Measurements from ENCODE around the gene FAM13A. TPM values are rescaled to one million over a fixed set of nuclear protein-coding genes. Genes with fewer than 3 reads are reported as not detected.

Gene FAM13A
- total RNA-seq, 2 experiments from 2014 or later, result 10.5 TPM

DNA sequence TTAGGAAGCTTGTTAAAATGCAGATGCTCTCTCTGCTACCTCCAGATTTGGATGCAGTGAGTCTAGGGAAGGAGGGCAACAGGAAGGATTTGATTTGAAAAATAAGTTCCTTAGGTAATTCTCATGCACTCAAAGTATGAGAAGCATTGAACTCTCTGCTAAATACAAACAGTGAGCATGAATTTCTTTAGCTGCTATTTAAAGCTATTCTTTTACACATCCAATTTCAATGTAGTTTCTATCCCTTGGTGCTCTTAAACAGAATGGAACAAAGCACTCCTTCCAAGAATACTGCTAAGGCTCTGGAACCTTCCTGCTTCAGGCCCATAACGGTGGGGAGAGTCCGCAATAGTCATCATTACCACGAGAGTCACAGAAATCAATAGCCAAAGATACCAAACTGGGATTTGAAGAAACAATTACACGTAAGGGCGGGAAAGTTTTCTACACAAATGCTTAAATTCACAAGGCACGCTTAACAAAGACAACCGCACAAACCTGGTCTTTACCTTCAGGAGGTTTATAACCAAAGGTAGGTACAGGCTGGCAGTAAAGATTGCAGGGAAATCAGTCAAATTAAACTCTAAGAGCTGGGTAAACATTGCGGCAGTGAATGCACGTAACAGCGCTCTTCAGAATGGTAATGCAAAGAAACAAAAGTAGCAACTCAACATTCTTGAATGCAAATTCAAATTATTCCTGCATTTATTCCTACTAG is 236.1 kb downstream of the FAM13A start:
- POLR2A ChIA-PET, result no interaction called here
- Mint-ChIP-seq H3K4me3 (peak overlapping the region; percentile 79), H3K9me3 (no peaks in the 10 kb centered on the region), H3K4me1 (peaks cover 28% of the 10 kb centered on the region), H3K36me3 (peaks cover 2% of the 10 kb centered on the region), H3K27me3 (no peaks in the 10 kb centered on the region), H3K27ac (no peak overlapping the region)
- ATAC-seq (ENCODE audit: low read depth), result no peak
- no peak for DNase-seq

DNA sequence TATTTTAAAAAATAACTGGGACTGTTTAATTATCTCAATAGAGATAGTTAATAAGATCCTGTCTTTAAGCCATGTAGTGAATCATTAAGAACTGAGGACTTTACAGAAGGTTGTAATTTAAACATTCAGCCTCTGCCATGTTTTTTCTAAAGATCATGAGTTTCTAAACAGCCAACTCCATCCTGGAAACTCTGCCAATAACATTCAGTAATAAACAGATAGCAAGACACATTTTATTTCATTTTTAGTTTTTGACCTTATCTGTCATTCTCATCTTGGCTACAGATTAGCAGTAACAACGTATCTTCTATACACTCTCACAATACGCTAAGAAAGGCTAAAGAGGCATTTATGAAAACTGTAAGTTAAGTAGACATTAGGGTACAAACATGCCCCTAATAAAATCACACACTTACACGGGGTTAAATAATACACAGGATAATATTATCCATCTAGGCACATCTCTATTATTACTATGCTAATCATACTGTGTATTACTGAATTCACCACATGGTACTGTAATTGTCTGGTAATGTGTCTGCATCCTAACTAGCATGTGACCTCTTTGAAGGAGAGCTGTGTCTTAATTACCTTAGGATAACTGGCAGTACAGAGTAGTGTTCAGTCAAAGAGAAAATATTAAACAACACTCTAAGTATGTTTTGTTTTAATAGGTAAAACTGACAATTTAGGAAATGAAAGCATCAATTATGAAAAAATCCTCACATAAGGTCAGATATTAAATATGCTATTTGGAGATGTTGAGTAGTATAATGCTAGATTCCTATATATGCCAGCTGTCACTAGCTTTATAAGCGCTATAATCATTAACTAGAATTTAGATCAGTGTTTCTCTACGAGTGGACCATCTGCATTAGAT is 236.9 kb downstream of the FAM13A start:
- H3K27me3 Mint-ChIP-seq, result peaks cover 4% of the 10 kb centered on the region
- POLR2A ChIA-PET, result no interaction called here

DNA sequence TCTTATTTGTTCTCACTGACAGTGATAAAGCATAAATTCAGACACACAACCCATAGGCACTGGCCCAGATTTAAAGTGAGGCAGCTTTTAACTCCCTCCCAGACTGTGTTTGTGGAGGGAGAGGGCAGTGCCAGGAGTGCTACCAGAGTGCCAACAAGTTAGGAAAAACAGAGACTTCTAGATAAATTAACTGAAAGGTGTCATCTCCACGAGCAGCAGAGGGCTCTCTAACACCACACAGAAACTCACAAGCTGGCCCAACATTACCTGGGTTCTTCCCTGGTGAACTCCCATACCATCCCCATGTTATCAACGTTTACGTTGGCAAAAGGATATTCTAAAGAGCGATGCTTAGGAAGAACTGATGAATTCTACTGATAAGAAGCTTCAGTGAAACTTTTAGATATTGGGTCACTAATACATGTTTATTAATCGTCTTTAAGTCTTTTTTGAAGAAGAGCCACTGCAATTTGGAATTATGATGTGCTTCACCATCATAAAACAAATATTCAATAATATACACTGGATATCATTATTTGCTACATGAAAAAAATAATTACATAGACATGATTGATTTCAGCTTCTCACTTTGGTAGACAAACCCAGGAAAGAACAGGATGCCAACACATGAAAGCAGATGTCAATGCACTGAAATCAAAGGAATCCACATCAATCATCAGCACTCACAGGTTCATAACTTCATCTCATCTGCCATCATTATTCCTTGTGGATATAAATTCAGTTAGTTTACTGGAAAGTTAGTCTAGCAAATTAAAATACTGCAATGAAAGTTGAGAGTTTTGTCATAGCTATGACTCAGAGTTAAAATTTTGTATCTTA is 238.1 kb downstream of the FAM13A start:
- Mint-ChIP-seq H3K36me3 (peaks cover 2% of the 10 kb centered on the region), H3K27me3 (peaks cover 8% of the 10 kb centered on the region), H3K9me3 (no peaks in the 10 kb centered on the region), H3K4me3 (no peak overlapping the region), H3K4me1 (peaks cover 28% of the 10 kb centered on the region), H3K27ac (no peak overlapping the region)
- ATAC-seq (ENCODE audit: low read depth) (no peak), DNase-seq (no peak)
- POLR2A ChIA-PET, result no interaction called here

More for the DNA sequence above, 236.9 kb downstream of the FAM13A start:
- Mint-ChIP-seq H3K9me3 (no peaks in the 10 kb centered on the region), H3K36me3 (peaks cover 2% of the 10 kb centered on the region), H3K4me1 (peaks cover 28% of the 10 kb centered on the region), H3K27ac (no peak overlapping the region), H3K4me3 (peak overlapping the region; percentile 79)
- ATAC-seq (ENCODE audit: low read depth) (no peak), DNase-seq (no peak)

DNA sequence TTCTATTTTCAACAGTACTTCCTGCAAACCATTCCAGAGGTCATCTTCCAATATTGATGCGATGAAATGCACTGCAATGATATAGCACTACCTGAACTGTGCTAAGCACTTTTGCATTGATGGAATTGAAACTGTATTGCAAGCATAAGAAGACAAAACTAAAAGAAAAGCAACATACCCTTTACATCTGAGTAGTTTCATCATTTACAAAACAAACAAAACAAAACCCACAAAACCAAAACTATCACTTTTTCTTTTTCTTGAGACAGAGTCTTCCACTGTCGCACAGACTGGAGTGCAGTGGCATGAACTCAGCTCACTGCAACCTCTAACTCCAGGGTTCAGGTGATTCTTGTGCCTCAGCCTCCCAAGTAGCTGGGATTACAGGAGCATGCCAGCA is 239.2 kb downstream of the FAM13A start:
- H3K27me3 Mint-ChIP-seq, result peaks cover 12% of the 10 kb centered on the region
- no peak overlapping the region for H3K27ac Mint-ChIP-seq
- DNase-seq (no peak), ATAC-seq (ENCODE audit: low read depth) (no peak)
- H3K4me1 Mint-ChIP-seq, result peaks cover 21% of the 10 kb centered on the region
- POLR2A ChIA-PET, result no interaction called here
- H3K4me3 Mint-ChIP-seq, result no peak overlapping the region
- no peaks in the 10 kb centered on the region for H3K9me3 Mint-ChIP-seq
- H3K36me3 Mint-ChIP-seq, result peaks cover 2% of the 10 kb centered on the region

DNA sequence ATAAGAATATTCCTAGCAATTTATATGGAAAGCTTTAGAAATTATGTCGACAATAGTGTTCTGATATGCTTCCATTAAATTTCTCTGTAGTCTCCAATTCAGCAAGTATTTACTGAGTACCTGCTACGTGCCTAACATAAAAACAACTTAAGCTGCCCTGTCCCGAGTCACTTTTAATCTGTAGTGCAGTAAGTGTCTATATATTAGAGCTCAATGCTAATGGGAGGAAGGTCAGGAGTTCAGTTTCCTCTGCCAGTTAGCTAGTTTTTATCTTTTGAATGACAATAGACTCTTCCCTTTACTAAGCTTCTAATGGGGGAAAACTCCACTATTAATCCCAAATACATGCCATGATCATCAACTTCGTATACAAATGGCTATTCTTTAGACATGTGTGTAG is 240.6 kb downstream of the FAM13A start:
- ATAC-seq (ENCODE audit: low read depth), result no peak
- H3K4me1 Mint-ChIP-seq, result peaks cover 16% of the 10 kb centered on the region
- peaks cover 12% of the 10 kb centered on the region for H3K27me3 Mint-ChIP-seq
- no peak overlapping the region for H3K4me3 Mint-ChIP-seq
- no peak for DNase-seq
- H3K9me3 Mint-ChIP-seq, result no peaks in the 10 kb centered on the region
- peaks cover 2% of the 10 kb centered on the region for H3K36me3 Mint-ChIP-seq
- H3K27ac Mint-ChIP-seq, result no peak overlapping the region
- POLR2A ChIA-PET, result no interaction called here

DNA sequence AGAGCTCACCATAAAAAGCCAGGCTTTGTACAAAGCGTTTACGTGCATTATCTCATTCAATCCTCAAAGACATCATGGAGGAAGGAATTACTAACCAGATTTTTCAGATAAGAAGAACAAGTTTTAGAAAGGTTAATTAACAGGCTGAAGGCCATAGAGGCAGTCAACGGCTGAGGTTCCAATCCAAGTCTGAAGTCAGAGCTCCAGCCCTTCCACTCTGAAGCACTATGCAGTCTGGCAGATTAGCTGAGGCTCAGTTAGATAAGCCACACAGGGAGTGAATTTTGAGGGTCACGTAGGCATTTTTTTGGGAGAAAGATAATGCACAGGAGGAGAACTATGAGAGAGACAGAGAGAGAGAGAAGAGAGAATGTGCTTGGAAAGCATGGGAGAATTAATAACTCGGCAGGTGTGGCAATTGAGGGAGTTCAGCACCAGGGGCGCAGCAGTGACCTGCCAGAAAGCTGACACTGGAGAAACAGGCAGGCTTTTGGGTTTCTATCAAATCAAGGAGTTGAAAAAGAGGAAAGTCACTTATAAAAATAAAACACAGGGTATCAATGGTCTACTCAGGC is 242.9 kb downstream of the FAM13A start:
- Mint-ChIP-seq H3K4me1 (peaks cover 4% of the 10 kb centered on the region), H3K27ac (no peak overlapping the region)
- ATAC-seq (ENCODE audit: low read depth), result no peak

DNA sequence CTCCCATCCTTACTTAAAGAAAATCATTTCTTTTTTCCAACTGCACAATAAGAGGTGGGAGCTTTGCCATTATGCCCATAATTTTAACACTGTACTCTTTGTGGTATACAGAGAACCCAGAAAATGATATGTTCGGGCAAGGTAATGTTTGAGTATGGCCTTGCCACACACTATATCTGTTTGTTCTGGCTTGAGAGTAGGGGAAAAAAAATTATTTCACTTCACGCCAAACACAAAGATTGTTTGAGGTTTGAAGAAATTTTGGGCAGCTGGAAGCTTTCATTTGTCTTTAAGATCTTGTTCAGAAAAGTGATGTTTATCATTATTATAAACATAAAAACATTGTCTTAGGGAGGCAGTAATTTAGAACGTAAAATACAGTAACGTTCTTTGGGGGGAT is 244.0 kb downstream of the FAM13A start:
- Mint-ChIP-seq H3K27ac (no peak overlapping the region), H3K4me1 (peaks cover 1% of the 10 kb centered on the region), H3K27me3 (peaks cover 17% of the 10 kb centered on the region), H3K4me3 (no peak overlapping the region), H3K9me3 (no peaks in the 10 kb centered on the region), H3K36me3 (no peaks in the 10 kb centered on the region)
- DNase-seq, result no peak
- ATAC-seq (ENCODE audit: low read depth), result no peak
- POLR2A ChIA-PET, result no interaction called here

More for the DNA sequence above, 242.9 kb downstream of the FAM13A start:
- no peaks in the 10 kb centered on the region for H3K36me3 Mint-ChIP-seq
- POLR2A ChIA-PET, result no interaction called here
- H3K4me3 Mint-ChIP-seq, result no peak overlapping the region
- peaks cover 14% of the 10 kb centered on the region for H3K27me3 Mint-ChIP-seq
- DNase-seq, result no peak
- no peaks in the 10 kb centered on the region for H3K9me3 Mint-ChIP-seq

DNA sequence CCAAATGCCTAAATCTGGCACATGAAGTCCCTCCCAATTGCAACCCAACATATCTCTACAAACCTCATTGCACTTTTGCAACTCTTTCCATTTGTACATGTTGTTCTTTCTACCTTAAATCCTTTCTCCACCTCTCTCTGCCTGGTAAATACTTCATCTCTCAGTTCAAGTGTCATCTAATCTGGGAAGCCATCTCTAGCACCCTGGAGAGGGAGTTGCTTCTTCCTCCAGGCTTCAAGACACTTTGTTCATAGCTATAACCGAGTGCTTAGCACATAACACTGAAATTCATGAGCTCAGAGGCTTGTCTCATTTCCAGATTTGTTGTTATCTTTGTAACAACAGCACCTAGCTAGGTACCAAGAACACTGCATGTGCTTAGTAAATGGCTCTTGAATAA is 244.6 kb downstream of the FAM13A start:
- no peak overlapping the region for H3K4me3 Mint-ChIP-seq
- H3K9me3 Mint-ChIP-seq, result no peaks in the 10 kb centered on the region
- ATAC-seq (ENCODE audit: low read depth) (no peak), DNase-seq (no peak)
- H3K27ac Mint-ChIP-seq, result no peak overlapping the region
- POLR2A ChIA-PET, result no interaction called here
- H3K4me1 Mint-ChIP-seq, result peaks cover 1% of the 10 kb centered on the region
- peaks cover under 1% of the 10 kb centered on the region for H3K36me3 Mint-ChIP-seq
- H3K27me3 Mint-ChIP-seq, result peaks cover 18% of the 10 kb centered on the region

DNA sequence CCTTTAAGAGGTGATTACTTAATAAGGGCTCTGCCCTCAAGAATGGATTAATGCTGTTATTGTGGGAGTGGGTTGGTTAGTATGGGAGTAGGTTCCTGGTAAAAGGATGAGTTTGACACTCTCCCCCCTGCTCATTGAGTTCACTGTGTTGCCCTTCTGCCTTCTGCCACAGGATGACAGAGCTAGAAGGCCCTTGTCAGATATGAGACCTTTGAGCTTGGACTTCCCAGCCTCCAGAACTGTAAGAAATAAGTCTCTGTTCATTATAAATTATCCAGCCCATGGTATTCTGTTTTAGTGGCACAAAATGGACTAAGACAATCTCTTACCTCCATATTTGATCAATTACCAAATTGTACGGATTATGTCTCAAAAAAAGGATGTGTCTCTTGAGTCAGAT is 245.1 kb downstream of the FAM13A start:
- Mint-ChIP-seq H3K27me3 (peaks cover 20% of the 10 kb centered on the region), H3K36me3 (peaks cover 4% of the 10 kb centered on the region), H3K4me3 (no peak overlapping the region), H3K27ac (no peak overlapping the region), H3K4me1 (peaks cover 1% of the 10 kb centered on the region), H3K9me3 (no peaks in the 10 kb centered on the region)
- DNase-seq (no peak), ATAC-seq (ENCODE audit: low read depth) (no peak)
- POLR2A ChIA-PET, result no interaction called here

DNA sequence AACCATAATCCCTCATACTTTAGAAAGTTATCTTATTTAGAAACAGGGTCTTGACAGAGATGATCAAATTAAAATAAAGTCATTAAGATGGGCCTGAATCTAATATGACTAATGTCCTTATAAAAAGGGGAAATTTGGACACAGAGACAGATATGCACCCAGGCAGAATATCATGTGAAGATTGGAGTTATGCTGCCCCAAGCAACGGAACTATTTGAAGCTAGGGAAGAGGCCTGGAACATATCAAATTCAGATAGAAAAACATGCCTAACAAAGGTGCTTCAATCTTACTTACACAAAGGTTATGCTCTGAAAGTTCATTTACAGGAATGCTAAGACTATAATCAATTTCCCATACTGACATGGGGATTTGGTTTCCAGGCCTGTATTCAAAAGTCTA is 246.7 kb downstream of the FAM13A start:
- DNase-seq (no peak), ATAC-seq (ENCODE audit: low read depth) (no peak)
- no peak overlapping the region for H3K27ac Mint-ChIP-seq
- peaks cover 25% of the 10 kb centered on the region for H3K27me3 Mint-ChIP-seq
- no peaks in the 10 kb centered on the region for H3K9me3 Mint-ChIP-seq
- POLR2A ChIA-PET, result no interaction called here
- H3K36me3 Mint-ChIP-seq, result peaks cover 4% of the 10 kb centered on the region
- no peak overlapping the region for H3K4me3 Mint-ChIP-seq
- H3K4me1 Mint-ChIP-seq, result peaks cover 1% of the 10 kb centered on the region

DNA sequence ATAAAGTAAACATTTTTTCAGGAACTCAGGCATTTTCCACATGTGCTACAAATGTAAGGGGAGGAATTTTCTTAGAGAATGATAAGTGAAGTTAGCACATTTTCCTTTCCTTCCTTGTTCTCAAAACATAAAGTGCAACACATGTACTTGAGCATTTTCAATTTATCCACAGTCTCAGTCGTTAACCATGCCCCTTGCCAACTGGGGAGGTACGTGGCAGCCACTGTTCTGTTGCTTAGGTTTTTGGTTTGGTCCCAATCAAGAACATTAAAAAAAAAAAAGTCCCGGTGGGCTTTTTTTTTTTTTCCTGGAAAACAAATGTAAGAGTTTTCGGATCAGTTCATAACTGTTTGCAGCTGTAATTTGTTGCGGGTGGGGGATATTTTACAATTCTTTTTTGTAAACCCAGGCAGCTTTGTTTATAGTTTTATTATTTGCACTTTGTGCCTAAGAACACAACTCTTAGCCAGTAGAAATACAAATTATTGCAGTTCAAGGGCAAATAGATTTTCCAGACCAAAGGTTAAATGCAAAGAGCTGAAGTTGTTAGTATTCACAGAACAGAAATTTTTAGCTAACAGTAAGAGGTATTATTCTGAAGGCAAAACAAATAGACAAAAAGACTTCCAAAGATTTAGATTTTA is 247.3 kb downstream of the FAM13A start:
- H3K27ac Mint-ChIP-seq, result no peak overlapping the region
- ATAC-seq (ENCODE audit: low read depth), result no peak
- POLR2A ChIA-PET, result no interaction called here

DNA sequence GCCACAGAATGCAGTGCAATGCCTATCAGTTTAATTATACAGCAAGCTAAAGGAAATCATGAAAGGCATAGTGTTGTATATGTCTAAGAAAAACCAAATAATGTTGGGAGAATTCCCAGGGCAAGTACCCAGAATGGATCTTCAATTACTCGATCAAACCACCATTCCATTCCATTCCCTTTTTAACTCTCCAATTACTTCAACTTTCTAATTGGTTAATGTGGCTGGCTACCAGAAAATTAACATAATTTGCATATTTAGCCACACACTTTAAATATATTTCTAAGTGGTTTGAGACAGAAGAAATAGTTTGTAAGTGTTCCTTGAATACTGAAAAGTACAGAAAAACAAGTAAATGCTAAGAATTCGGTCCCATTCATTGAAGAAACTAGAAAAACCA is 247.9 kb downstream of the FAM13A start:
- H3K4me1 Mint-ChIP-seq, result peaks cover 3% of the 10 kb centered on the region
- POLR2A ChIA-PET, result no interaction called here
- H3K9me3 Mint-ChIP-seq, result no peaks in the 10 kb centered on the region
- H3K27ac Mint-ChIP-seq, result no peak overlapping the region
- no peak for ATAC-seq (ENCODE audit: low read depth)
- no peak for DNase-seq
- peaks cover 19% of the 10 kb centered on the region for H3K27me3 Mint-ChIP-seq
- peaks cover 4% of the 10 kb centered on the region for H3K36me3 Mint-ChIP-seq
- no peak overlapping the region for H3K4me3 Mint-ChIP-seq

More for the DNA sequence above, 247.3 kb downstream of the FAM13A start:
- DNase-seq, result no peak
- H3K4me1 Mint-ChIP-seq, result peaks cover 1% of the 10 kb centered on the region
- H3K27me3 Mint-ChIP-seq, result peaks cover 21% of the 10 kb centered on the region
- no peaks in the 10 kb centered on the region for H3K9me3 Mint-ChIP-seq
- H3K4me3 Mint-ChIP-seq, result no peak overlapping the region
- peaks cover 4% of the 10 kb centered on the region for H3K36me3 Mint-ChIP-seq

DNA sequence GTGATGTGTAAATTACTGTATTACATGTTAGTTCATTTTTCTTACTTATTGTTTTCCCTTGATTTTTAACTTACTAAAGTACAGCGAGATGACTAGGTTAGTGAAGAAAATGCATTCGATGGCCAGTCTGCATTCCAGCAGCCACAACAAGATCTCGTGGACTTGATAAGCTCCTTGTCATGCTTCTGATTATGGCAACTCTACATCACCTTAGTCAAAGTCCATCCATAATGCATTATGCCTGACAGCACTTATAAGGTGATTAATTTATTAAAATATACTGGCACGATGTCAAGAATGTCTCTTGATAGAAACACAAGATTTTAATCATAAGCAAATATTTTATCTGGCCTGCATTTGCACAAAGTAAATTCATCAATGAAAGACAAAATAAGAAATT is 249.5 kb downstream of the FAM13A start:
- POLR2A ChIA-PET, result no interaction called here
- Mint-ChIP-seq H3K27ac (no peak overlapping the region), H3K27me3 (peaks cover 14% of the 10 kb centered on the region), H3K36me3 (peaks cover 8% of the 10 kb centered on the region), H3K9me3 (no peaks in the 10 kb centered on the region), H3K4me1 (peaks cover 10% of the 10 kb centered on the region), H3K4me3 (no peak overlapping the region)
- ATAC-seq (ENCODE audit: low read depth) (no peak), DNase-seq (no peak)

Measured in activated naive CD8-positive, alpha-beta T cell treated with anti-CD3 and anti-CD28 coated beads, Interleukin-2, amount 10 ng/mL, durations not matched to agents 7 days and 5 days (primary cell).